GM12801 (cell line): ENCODE measurements around the gene ANKDD1B.

Source experiments
- TF ChIP-seq, protein P1 (sequence below): IDR thresholded peaks from one replicate; pipeline ENCODE4 v1.5.1; 2011; ENCODE audit warnings: control low read depth; ENCODE audit not compliant: insufficient read length; ENCODE audit errors: extremely low read depth

ANKDD1B gene

DNA sequence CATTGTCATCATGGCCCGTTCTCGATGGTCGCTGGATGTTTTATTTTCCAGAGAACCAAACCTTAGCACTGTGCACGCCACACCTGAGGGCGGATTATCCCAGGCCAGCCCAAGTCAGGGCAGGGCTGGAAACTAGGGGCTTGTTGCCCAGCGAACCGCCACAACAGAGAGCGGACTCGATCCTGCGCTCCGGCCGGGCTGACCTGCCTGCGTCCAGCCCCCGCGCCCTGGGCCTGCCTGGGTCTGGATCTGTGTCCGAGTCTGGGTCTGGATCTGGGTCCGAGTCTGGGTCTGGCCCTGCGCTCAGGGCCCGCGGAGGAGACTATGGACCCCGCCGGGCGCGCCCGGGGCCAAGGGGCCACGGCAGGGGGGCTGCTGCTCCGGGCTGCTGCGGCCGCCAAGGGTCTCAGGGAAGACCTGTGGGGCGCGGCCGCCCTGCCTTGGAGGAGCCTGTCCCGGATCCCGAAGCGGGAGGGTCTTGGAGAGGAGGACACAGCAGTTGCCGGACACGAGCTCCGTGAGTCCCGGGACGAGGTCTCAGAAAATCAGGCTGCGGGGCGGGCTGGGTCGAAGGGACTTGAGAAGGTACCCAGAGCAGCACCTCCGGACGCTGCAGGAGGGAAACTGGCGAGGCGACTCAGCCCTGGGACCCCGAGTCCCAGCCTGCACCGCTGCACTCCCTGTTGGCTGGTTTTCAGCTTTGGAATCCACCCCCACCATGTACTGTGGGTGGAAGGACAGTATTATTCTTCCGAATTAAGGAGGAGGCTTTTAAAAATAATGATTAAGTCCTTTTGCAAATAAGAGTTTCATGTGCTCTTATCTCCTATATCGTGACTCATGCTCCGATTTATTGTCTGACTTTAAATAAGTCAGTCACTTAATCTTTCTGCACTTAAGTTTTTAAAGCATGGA is at the start of gene ANKDD1B:
TSS of gene ANKDD1B (plus strand) at position 143 of the 915 bp plus-strand sequence. CDS start at position 325, 182 bp downstream.
- TF ChIP-seq, protein P1, sequence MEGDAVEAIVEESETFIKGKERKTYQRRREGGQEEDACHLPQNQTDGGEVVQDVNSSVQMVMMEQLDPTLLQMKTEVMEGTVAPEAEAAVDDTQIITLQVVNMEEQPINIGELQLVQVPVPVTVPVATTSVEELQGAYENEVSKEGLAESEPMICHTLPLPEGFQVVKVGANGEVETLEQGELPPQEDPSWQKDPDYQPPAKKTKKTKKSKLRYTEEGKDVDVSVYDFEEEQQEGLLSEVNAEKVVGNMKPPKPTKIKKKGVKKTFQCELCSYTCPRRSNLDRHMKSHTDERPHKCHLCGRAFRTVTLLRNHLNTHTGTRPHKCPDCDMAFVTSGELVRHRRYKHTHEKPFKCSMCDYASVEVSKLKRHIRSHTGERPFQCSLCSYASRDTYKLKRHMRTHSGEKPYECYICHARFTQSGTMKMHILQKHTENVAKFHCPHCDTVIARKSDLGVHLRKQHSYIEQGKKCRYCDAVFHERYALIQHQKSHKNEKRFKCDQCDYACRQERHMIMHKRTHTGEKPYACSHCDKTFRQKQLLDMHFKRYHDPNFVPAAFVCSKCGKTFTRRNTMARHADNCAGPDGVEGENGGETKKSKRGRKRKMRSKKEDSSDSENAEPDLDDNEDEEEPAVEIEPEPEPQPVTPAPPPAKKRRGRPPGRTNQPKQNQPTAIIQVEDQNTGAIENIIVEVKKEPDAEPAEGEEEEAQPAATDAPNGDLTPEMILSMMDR = no peak

DNA sequence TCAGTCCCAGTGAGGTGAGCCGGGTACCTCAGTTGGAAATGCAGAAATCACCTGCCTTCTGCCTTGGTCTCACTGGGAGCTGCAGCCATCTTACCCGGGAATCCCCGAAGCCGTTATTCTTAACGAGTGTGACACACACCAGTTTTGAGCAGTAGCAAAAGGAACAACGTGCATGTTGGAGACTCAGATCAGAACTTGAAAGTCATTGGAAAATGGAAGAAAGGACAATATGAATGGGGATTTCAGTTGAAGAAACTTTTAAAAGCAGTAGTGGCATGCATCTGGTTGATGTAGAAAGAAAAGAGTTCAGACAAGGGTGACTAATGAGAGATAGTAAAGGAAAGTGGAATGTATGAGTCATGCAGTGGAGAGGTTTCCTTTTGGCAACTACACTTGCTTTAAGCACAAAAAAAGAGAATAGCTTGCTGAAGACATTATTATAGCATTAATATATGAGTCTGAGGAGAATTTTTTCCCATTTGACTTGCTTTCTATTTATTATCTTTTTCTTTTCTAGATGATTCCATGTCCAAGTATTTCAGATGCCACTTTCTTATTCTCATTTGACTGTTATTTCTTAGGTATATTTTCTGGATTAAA is 44.4 kb upstream of the ANKDD1B start:
- TF ChIP-seq, protein P1 = no peak

DNA sequence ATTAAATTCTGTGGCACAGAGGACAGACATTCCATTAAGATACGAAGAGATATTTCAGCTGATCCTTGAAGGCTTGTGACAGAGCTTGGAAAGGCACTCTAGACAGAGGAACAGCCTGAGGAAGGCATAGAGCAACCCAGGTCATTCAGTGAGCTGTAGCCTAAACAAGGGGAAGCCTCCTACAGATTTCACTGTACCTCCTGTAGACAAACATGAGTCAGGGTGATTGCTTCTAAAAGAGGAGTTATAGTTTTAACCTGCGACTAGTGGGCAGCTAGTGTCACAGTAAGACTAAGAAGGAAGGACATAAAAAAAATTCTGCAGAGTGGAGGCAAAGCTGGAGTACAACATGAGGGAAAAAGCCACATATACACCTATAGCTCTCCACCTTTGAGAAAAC is 43.5 kb upstream of the ANKDD1B start:
- TF ChIP-seq, protein P1 = no peak

DNA sequence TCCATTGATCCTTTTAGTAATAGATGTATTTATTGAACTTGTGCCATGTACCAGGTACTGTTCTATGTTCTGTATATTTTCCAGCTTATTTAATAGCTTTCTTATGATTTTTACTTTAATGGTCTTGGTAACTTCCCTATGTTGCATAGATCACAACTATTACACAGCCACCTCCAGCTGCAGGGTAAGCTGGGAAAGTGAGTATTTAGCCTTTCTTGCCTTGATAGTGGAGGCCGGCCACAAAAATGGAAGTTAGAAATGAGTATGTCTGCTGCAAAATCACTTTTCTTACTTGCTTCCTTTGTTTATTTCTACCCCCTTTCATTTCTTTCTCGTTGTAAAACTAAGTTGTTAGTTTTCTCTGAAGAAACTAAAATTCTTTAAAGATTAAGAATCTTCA is 43.1 kb upstream of the ANKDD1B start:
- TF ChIP-seq, protein P1 = no peak

DNA sequence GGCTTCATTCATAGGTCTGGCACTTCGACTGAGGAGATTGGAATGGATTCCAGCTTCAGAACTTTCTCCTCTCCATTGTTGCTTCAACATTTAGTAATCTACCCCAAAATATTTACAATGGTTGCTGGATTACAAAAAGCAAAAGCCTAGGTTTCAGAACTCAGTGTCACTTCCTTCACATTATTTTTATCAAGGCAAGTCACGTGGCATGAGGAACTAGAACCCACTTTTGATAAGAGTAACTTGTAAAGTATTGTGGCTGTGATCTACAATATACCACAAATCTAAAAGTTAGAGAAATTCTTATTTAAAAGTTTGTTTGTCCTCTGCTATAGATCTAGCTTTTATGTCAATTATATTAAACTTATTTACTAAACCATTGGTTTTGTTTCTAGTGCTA is 39.7 kb upstream of the ANKDD1B start:
- TF ChIP-seq, protein P1 = no peak

DNA sequence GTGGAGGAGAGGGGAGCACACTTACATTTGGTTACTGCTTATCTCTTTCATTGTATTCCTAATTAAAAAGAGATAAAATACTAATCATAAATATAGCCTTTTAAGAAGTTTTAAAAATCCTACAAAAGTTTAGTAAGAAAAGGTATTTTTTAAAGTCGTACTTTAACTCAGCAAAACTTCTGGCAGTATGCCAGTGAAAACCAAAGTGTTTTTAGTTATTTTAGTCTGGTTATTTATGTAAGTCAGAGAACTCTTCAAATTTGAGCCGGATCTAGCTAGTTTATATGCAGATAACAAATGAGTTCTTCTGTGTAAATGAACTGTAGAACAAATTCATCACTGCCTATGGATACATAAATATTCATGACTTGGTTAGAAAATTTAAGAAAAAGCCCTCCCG is 36.5 kb upstream of the ANKDD1B start:
- TF ChIP-seq, protein P1 = no peak

DNA sequence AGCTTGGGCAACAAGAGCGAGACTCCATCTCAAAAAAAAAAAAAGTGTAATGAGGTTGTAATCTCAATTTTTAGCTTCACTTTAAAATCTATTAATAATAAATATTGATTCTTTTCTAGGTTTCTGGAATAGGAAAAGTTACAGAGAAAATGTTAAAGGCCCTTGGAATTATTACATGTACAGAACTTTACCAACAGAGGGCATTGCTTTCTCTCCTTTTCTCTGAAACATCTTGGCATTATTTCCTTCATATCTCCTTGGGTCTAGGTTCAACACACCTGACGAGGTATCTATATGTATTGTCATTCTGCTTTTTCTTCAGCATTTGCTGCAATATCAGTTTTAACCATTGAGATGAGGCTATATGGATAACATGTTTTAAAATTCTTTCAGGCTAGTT is 26.6 kb upstream of the ANKDD1B start:
- TF ChIP-seq, protein P1 = no peak
